ENCODE measurements around the gene PEPD. TPM values are rescaled to one million over a fixed set of nuclear protein-coding genes. Genes with fewer than 3 reads are reported as not detected.
A peak's percentile ranks its signal among the peaks of the same experiment; 100 is the strongest.
"Not testable (repeated sequence)": the region's sequence is repeated elsewhere in the genome, so short reads cannot be mapped to it uniquely, and the experiment has no call there.

PEPD gene
- total RNA-seq, 2 donors from 2014 or later, result 52.2 to 67.9 TPM

DNA sequence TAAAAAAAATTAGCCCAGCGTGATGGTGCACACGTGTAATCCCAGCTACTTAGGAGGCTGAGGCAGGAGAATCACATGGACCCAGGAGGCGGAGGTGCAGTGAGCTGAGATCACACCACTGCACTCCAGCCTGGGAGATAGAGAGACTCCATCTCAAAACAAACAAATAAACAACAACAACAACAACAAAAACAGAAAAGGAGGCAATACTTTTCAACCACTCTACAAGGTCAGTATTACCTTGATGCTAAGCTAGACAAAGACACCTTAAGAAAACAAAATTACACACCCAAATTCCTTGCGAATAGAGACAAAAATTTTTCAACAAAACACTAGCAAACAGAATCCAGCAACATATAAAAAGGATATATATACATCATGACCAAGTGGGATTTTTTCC, 39.7 kb downstream of the PEPD start:
- Histone ChIP-seq H3K27me3 (ENCODE audit: control insufficient read depth, insufficient read depth, low read length, poor library complexity, severe bottlenecking) (no peaks in the 10 kb centered on the region), H3K27ac (ENCODE audit: low read depth, low read length) (no peak overlapping the region), H3K9me3 (ENCODE audit: control insufficient read depth, low read length) (peaks cover 17% of the 10 kb centered on the region), H3K9ac (ENCODE audit: extremely low read depth, low read length, poor library complexity, severe bottlenecking) (no peak overlapping the region), H3K4me3 (ENCODE audit: low read length) (no peak overlapping the region), H3K4me1 (ENCODE audit: control insufficient read depth, insufficient read depth, low read length) (no peaks in the 10 kb centered on the region), H3K36me3 (ENCODE audit: control insufficient read depth, insufficient read depth, low read length) (peaks cover 16% of the 10 kb centered on the region)
- Mint-ChIP-seq H3K9me3 (peaks cover 13% of the 10 kb centered on the region), H3K4me3 (no peak overlapping the region), H3K36me3 (ENCODE audit: low read depth) (peaks cover 62% of the 10 kb centered on the region), H3K4me1 (no peaks in the 10 kb centered on the region), H3K27me3 (ENCODE audit: insufficient read depth) (no peaks in the 10 kb centered on the region), H3K27ac (no peak overlapping the region)
- WGBS, 2 experiments (ENCODE audit: insufficient coverage in 1 of 2, insufficient read length in 1 of 2), result 95 to 100% methylated on average over 3 to 4 of the region's 4 CpGs
- TF ChIP-seq, protein P1, sequence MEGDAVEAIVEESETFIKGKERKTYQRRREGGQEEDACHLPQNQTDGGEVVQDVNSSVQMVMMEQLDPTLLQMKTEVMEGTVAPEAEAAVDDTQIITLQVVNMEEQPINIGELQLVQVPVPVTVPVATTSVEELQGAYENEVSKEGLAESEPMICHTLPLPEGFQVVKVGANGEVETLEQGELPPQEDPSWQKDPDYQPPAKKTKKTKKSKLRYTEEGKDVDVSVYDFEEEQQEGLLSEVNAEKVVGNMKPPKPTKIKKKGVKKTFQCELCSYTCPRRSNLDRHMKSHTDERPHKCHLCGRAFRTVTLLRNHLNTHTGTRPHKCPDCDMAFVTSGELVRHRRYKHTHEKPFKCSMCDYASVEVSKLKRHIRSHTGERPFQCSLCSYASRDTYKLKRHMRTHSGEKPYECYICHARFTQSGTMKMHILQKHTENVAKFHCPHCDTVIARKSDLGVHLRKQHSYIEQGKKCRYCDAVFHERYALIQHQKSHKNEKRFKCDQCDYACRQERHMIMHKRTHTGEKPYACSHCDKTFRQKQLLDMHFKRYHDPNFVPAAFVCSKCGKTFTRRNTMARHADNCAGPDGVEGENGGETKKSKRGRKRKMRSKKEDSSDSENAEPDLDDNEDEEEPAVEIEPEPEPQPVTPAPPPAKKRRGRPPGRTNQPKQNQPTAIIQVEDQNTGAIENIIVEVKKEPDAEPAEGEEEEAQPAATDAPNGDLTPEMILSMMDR (conservative IDR thresholded peaks at IDR 0.05), result no peak
- DNase-seq, result no peak

DNA sequence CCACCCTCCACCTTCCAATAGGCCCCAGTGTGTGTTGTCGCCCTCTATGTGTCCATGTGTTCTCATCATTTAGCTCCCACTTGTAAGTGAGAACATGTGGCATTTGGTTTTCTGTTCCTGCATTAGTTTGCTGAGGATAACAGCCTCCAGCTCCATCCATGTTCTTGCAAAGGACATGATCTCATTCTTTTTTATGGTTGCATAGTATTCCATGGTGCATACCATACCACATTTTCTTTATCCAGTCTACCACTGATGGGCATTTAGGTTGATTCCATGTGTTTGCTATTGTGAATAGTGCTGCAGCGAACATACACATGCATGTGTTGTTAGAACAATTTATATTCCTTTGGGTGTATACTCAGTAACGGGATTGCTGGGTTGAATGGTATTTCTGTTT, 42.0 kb downstream of the PEPD start:
- not testable (repeated sequence) for H3K27me3 ChIP-seq (ENCODE audit: control insufficient read depth, insufficient read depth, low read length, poor library complexity, severe bottlenecking); H3K9ac ChIP-seq (ENCODE audit: extremely low read depth, low read length, poor library complexity, severe bottlenecking); H3K27me3 Mint-ChIP-seq (ENCODE audit: insufficient read depth); H3K27ac Mint-ChIP-seq; H3K27ac ChIP-seq (ENCODE audit: low read depth, low read length); DNase-seq; H3K4me3 Mint-ChIP-seq; H3K4me1 Mint-ChIP-seq; H3K4me3 ChIP-seq (ENCODE audit: low read length); H3K4me1 ChIP-seq (ENCODE audit: control insufficient read depth, insufficient read depth, low read length)
- H3K9me3 Mint-ChIP-seq, result peaks cover 13% of the 10 kb centered on the region
- Histone ChIP-seq H3K36me3 (ENCODE audit: control insufficient read depth, insufficient read depth, low read length) (peaks cover 20% of the 10 kb centered on the region), H3K9me3 (ENCODE audit: control insufficient read depth, low read length) (peaks cover 17% of the 10 kb centered on the region)
- 72 to 97% methylated on average over 2 of the region's 3 CpGs for WGBS, 2 experiments (ENCODE audit: insufficient coverage in 1 of 2, insufficient read length in 1 of 2)
- H3K36me3 Mint-ChIP-seq (ENCODE audit: low read depth), result peaks cover 65% of the 10 kb centered on the region

DNA sequence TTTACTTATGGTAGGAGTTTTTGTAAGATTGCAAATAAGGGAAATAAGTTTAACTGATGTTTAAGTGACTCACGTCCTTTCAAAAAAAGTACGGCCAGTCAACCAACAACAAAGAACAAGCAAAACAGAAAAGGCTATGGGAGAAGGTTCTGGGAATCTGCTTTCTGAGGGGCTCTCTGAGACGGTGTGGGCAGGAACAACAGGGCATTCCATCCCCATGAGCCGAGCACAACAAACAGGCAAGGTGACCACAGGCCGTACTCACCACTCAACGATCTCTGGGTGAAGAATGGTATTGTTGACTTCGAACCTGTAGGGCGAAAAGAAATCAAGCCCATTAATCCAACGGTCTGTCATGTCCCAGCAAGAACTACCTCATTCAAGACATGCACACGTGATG, 43.8 kb downstream of the PEPD start:
- Histone ChIP-seq H3K27ac (ENCODE audit: low read depth, low read length) (no peak overlapping the region), H3K36me3 (ENCODE audit: control insufficient read depth, insufficient read depth, low read length) (peaks cover 23% of the 10 kb centered on the region), H3K9ac (ENCODE audit: extremely low read depth, low read length, poor library complexity, severe bottlenecking) (no peak overlapping the region), H3K27me3 (ENCODE audit: control insufficient read depth, insufficient read depth, low read length, poor library complexity, severe bottlenecking) (no peaks in the 10 kb centered on the region), H3K4me3 (ENCODE audit: low read length) (no peak overlapping the region), H3K9me3 (ENCODE audit: control insufficient read depth, low read length) (peaks cover 12% of the 10 kb centered on the region), H3K4me1 (ENCODE audit: control insufficient read depth, insufficient read depth, low read length) (no peaks in the 10 kb centered on the region)
- Mint-ChIP-seq H3K27ac (no peak overlapping the region), H3K36me3 (ENCODE audit: low read depth) (peaks cover 54% of the 10 kb centered on the region), H3K4me1 (no peaks in the 10 kb centered on the region), H3K9me3 (peaks cover 10% of the 10 kb centered on the region), H3K4me3 (no peak overlapping the region), H3K27me3 (ENCODE audit: insufficient read depth) (no peaks in the 10 kb centered on the region)
- 90 to 94% methylated on average over 8 to 10 of the region's 10 CpGs for WGBS, 2 experiments (ENCODE audit: insufficient coverage in 1 of 2, insufficient read length in 1 of 2)
- no peak for DNase-seq
- TF ChIP-seq, protein P1 (conservative IDR thresholded peaks at IDR 0.05), result no peak

DNA sequence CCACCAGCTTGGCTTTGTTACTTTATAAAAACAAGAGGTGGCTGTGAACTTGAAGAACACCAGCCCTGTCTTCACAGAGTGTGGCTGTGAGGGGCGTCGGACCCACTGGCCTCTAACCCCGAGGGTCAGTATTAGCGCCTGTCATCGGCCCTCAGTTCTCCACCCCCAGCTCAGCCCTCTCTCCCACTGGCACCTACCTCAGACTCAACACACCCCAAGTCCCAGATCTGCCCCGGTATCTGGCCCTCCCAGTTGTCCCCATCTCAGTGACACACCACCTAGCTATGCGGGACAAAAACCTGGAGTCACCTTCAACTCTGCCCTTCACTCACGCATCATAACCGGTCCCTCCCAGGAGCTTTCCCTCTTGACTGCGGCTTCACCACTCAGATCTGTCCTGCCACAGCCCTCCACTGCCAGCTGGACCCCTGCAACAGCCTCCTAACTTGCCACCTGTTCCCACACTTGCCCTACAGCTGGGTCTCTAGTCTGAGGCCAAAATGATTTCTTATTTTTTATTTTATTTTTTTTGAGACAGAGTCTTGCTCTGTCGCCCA, 45.4 kb downstream of the PEPD start:
- H3K9me3 Mint-ChIP-seq, result peaks cover 10% of the 10 kb centered on the region
- DNase-seq, result peak; percentile 26
- H3K27ac ChIP-seq (ENCODE audit: low read depth, low read length), result no peak overlapping the region
- H3K27ac Mint-ChIP-seq, result no peak overlapping the region
- H3K36me3 Mint-ChIP-seq (ENCODE audit: low read depth), result peaks cover 57% of the 10 kb centered on the region
- no peaks in the 10 kb centered on the region for H3K27me3 ChIP-seq (ENCODE audit: control insufficient read depth, insufficient read depth, low read length, poor library complexity, severe bottlenecking)
- TF ChIP-seq, protein P1 (conservative IDR thresholded peaks at IDR 0.05), result no peak
- no peak overlapping the region for H3K4me3 ChIP-seq (ENCODE audit: low read length)
- H3K4me3 Mint-ChIP-seq, result no peak overlapping the region
- H3K9me3 ChIP-seq (ENCODE audit: control insufficient read depth, low read length), result peaks cover 11% of the 10 kb centered on the region
- H3K9ac ChIP-seq (ENCODE audit: extremely low read depth, low read length, poor library complexity, severe bottlenecking), result no peak overlapping the region
- H3K4me1 Mint-ChIP-seq, result no peaks in the 10 kb centered on the region
- no peaks in the 10 kb centered on the region for H3K4me1 ChIP-seq (ENCODE audit: control insufficient read depth, insufficient read depth, low read length)
- WGBS, 2 experiments (ENCODE audit: insufficient coverage in 1 of 2, insufficient read length in 1 of 2), result 97% methylated on average over 10 to 11 of the region's 11 CpGs
- H3K36me3 ChIP-seq (ENCODE audit: control insufficient read depth, insufficient read depth, low read length), result peaks cover 23% of the 10 kb centered on the region
- H3K27me3 Mint-ChIP-seq (ENCODE audit: insufficient read depth), result no peaks in the 10 kb centered on the region

All from endodermal cell (in vitro differentiated cells).